GM12872 (cell line): Measurements from ENCODE around the gene RAPGEF2.

ENCODE experiments used
- CTCF ChIP-seq: IDR thresholded peaks from 3 replicates; pipeline ENCODE4 v1.5.1; 2011; ENCODE audit warnings: low read depth, mild to moderate bottlenecking, low read length, moderate library complexity; ENCODE audit not compliant: insufficient read depth

RAPGEF2 gene

GRCh38 chr4:159346681-159347080 is 243.8 kb downstream of the RAPGEF2 start:
- no peak for TF ChIP-seq CTCF

GRCh38 chr4:159347813-159348212 is 244.9 kb downstream of the RAPGEF2 start:
- TF ChIP-seq CTCF, result no peak

- no peak for TF ChIP-seq CTCF
Measured at GRCh38 chr4:159349332-159349731, 246.5 kb downstream of the RAPGEF2 start.

- no peak for TF ChIP-seq CTCF
Measured at GRCh38 chr4:159352609-159353008, 249.7 kb downstream of the RAPGEF2 start.

- TF ChIP-seq CTCF, result no peak
Measured at GRCh38 chr4:159353422-159354116, 250.7 kb downstream of the RAPGEF2 start.

- no peak for TF ChIP-seq CTCF
Measured at GRCh38 chr4:159355466-159355865, 252.6 kb downstream of the RAPGEF2 start.

GRCh38 chr4:159357350-159357749 is 254.5 kb downstream of the RAPGEF2 start:
- no peak for TF ChIP-seq CTCF
